K562 treated with DMSO at 1 percent for 12 hours (cell line): ENCODE measurements around the gene SMIM1. TPM values are rescaled to one million over a fixed set of nuclear protein-coding genes. Genes with fewer than 3 reads are reported as not detected.

ENCODE experiments used
- total RNA-seq: library from RNA; unstranded; fragments of 300-600 nt; gene quantifications from 2 replicates; pipeline ENCODE4 v1.2.3, GENCODE V29; 2022; ENCODE audit not compliant: insufficient read depth

The SMIM1 gene
- 70.4 and 83.0 TPM in 2 replicates for total RNA-seq

GRCh38 chr1:3772715-3773571, at the start of gene SMIM1:
TSS of gene SMIM1 (plus strand) at chr1:3772749. CDS start at chr1:3775374, 2,625 bp downstream.

GRCh38 chr1:3752400-3752945, 20.1 kb upstream of the SMIM1 start, which contains the start of gene CCDC27:
TSS of gene CCDC27 (plus strand) at chr1:3752450. CDS start at chr1:3752482, 32 bp downstream.

GRCh38 chr1:3796215-3797061, 23.9 kb downstream of the SMIM1 start, which contains the start of gene LRRC47:
TSS of gene LRRC47 (minus strand) at chr1:3796498. CDS start at chr1:3796476, 22 bp downstream.

Other genes starting within 250 kb of the SMIM1 start
- gene MEGF6, start 161.2 kb upstream of the SMIM1 start, total RNA-seq, result 2.2 and 6.2 TPM in 2 replicates
- 21.6 and 24.4 TPM in 2 replicates for gene TPRG1L, start 147.7 kb upstream of the SMIM1 start, total RNA-seq
- gene WRAP73, start 122.6 kb upstream of the SMIM1 start, total RNA-seq, result 40.5 and 55.5 TPM in 2 replicates
- 0.74 and 0.89 TPM in 2 replicates for gene TP73, start 120.2 kb upstream of the SMIM1 start, total RNA-seq
- gene CCDC27, start 20.3 kb upstream of the SMIM1 start, total RNA-seq, result not detected in 2 replicates
- gene LRRC47, start 23.7 kb downstream of the SMIM1 start, total RNA-seq, result 26.9 and 40.7 TPM in 2 replicates
- 8.5 and 31.3 TPM in 2 replicates for gene CEP104, start 84.5 kb downstream of the SMIM1 start, total RNA-seq
- 2.5 and 5.4 TPM in 2 replicates for gene DFFB, start 84.7 kb downstream of the SMIM1 start, total RNA-seq
- 17.3 and 34.3 TPM in 2 replicates for gene C1orf174, start 127.5 kb downstream of the SMIM1 start, total RNA-seq